ENCODE data around the gene ADAM12.

The ADAM12 gene

DNA sequence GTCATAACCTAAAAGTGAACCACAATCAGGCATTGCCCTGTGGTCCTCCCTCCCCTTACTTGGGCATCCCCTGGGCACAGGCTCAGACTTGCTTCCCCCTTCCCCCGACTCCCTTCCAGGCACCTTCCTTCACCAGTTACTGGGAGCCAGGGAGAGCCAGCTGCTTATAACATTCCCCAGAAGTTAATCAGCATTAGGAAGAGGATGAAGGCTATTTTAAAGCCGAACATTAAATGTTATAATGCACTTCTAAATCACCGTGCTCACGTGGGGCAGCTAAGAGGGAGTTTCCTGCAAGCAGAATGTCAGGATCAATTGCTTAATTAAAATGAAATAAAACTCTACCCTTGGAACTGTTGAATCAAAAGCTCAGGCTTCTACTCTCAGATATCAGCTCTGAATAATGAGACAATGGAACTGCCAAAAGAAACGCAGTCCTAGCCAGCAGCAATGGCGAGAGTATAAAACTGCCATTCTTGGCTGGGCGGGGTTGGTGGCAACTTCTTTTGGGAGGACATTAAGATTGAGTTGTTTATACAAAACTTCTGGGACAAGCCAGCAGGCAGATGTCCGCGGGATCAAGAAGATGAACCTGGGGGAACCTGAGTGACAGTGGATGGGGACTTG, 322.4 kb downstream of the ADAM12 start:
- Histone ChIP-seq H3K79me2 (ENCODE audit: control insufficient read depth, low read length) (no peaks in the 10 kb centered on the region), H3K4me3 (ENCODE audit: low read length) (no peak overlapping the region), H3K36me3 (ENCODE audit: control insufficient read depth, low read length) (no peaks in the 10 kb centered on the region), H3K27me3 (ENCODE audit: control insufficient read depth, low read length) (no peaks in the 10 kb centered on the region), H3K9me3 (ENCODE audit: control insufficient read depth, insufficient read depth, low read length) (no peaks in the 10 kb centered on the region), H3K27ac (ENCODE audit: low read depth, low read length) (no peak overlapping the region), H3K9me2 (replicated peaks; ENCODE audit: control insufficient read depth, low read length) (no peaks in the 10 kb centered on the region), H3F3A (ENCODE audit: control insufficient read depth, insufficient read depth) (no peaks in the 10 kb centered on the region), H3K4me2 (ENCODE audit: low read length) (no peak overlapping the region), H4K20me1 (ENCODE audit: control insufficient read depth, insufficient read depth, low read depth, low read length) (no peaks in the 10 kb centered on the region), H3K4me1 (ENCODE audit: control insufficient read depth, low read length) (no peaks in the 10 kb centered on the region)
- TF ChIP-seq EZH2phosphoT487 (IDR thresholded peaks at IDR 0.05; ENCODE audit: borderline replicate concordance, low read length) (no peak), CTCF (IDR thresholded peaks at IDR 0.05; ENCODE audit: low read depth, low read length, poor library complexity, severe bottlenecking) (no peak)

DNA sequence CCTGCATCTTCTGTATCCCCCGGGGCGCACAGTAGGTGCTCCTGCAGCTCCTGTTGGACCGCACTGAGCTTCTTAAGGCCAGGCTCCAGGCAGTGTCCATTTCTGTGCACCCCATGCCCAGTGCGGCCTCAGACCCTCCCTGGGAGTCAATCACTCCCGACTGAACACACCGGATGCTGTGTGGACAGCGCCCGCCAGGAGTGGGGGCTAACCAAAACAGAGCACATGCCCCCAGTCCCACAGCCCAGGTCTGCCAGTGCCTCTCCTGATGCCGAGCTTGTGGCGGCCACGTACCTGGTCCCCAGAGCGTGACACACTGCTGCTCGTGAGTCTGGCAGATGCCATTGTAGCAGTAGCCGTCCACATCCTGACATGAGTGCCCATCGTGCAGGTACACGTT, 323.8 kb downstream of the ADAM12 start:
- TF ChIP-seq EZH2phosphoT487 (IDR thresholded peaks at IDR 0.05; ENCODE audit: borderline replicate concordance, low read length) (no peak), CTCF (IDR thresholded peaks at IDR 0.05; ENCODE audit: low read depth, low read length, poor library complexity, severe bottlenecking) (no peak)
- Histone ChIP-seq H3K27me3 (ENCODE audit: control insufficient read depth, low read length) (no peaks in the 10 kb centered on the region), H3K79me2 (ENCODE audit: control insufficient read depth, low read length) (no peaks in the 10 kb centered on the region), H3K4me3 (ENCODE audit: low read length) (no peak overlapping the region), H3K4me1 (ENCODE audit: control insufficient read depth, low read length) (no peaks in the 10 kb centered on the region), H3K27ac (ENCODE audit: low read depth, low read length) (no peak overlapping the region), H3K9me3 (ENCODE audit: control insufficient read depth, insufficient read depth, low read length) (no peaks in the 10 kb centered on the region), H3K36me3 (ENCODE audit: control insufficient read depth, low read length) (no peaks in the 10 kb centered on the region), H3K9me2 (replicated peaks; ENCODE audit: control insufficient read depth, low read length) (no peaks in the 10 kb centered on the region), H3K4me2 (ENCODE audit: low read length) (no peak overlapping the region), H4K20me1 (ENCODE audit: control insufficient read depth, insufficient read depth, low read depth, low read length) (no peaks in the 10 kb centered on the region), H3F3A (ENCODE audit: control insufficient read depth, insufficient read depth) (no peaks in the 10 kb centered on the region)

DNA sequence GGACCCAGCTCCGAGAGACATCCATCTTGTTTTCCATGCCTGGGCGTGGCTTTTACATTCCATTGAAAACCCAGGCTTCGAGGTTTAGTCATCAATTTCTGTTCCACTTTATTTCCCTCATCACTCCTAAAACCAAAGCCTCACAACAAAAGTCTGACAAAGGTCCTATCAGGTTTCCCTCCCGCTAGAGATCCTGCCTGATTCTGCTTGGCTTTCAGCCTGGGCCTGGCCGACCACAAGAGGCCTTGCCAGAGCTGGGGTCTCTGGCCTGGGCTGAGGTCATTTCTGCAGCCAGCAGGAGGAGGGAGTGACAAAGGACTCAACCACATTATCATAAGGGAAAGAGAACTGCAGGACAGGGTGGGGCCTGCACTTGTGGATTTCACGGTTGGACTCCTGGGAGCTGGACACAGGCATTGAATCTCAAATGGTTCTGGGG, 324.9 kb downstream of the ADAM12 start:
- Histone ChIP-seq H3K9me2 (replicated peaks; ENCODE audit: control insufficient read depth, low read length) (no peaks in the 10 kb centered on the region), H3K79me2 (ENCODE audit: control insufficient read depth, low read length) (no peaks in the 10 kb centered on the region), H3F3A (ENCODE audit: control insufficient read depth, insufficient read depth) (no peaks in the 10 kb centered on the region), H3K4me3 (ENCODE audit: low read length) (no peak overlapping the region), H3K9me3 (ENCODE audit: control insufficient read depth, insufficient read depth, low read length) (no peaks in the 10 kb centered on the region), H3K4me1 (ENCODE audit: control insufficient read depth, low read length) (no peaks in the 10 kb centered on the region), H3K27ac (ENCODE audit: low read depth, low read length) (no peak overlapping the region), H3K4me2 (ENCODE audit: low read length) (no peak overlapping the region), H3K27me3 (ENCODE audit: control insufficient read depth, low read length) (no peaks in the 10 kb centered on the region), H3K36me3 (ENCODE audit: control insufficient read depth, low read length) (no peaks in the 10 kb centered on the region), H4K20me1 (ENCODE audit: control insufficient read depth, insufficient read depth, low read depth, low read length) (no peaks in the 10 kb centered on the region)
- no peak for TF ChIP-seq EZH2phosphoT487 (IDR thresholded peaks at IDR 0.05; ENCODE audit: borderline replicate concordance, low read length)
- TF ChIP-seq CTCF (IDR thresholded peaks at IDR 0.05; ENCODE audit: low read depth, low read length, poor library complexity, severe bottlenecking), result no peak

Data from DOHH2 (cell line).